ENCODE data around the gene CDC42SE2. TPM values are rescaled to one million over a fixed set of nuclear protein-coding genes. Genes with fewer than 3 reads are reported as not detected.
"Not testable (repeated sequence)": the region's sequence is repeated elsewhere in the genome, so short reads cannot be mapped to it uniquely, and the experiment has no call there.

Gene CDC42SE2
- total RNA-seq, 1 donor from 2014 or later: 24.1 TPM

DNA sequence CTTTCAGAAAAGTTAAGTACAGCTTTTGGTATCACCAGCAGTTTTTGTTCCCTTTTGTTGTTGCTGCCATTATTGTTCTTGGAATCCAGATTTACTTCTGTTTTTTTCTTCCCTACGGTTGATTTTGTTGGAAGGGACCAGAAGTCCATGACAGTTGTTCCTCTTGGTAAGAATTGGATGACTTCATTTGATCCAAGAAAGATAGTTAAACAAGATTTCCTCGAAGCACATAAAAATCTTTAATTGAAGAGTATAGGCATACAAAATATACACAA lies 65.4 kb downstream of the CDC42SE2 start:
- H3K36me3 Mint-ChIP-seq (ENCODE audit: low read depth): peaks cover 9% of the 10 kb centered on the region
- TF ChIP-seq, protein P1, sequence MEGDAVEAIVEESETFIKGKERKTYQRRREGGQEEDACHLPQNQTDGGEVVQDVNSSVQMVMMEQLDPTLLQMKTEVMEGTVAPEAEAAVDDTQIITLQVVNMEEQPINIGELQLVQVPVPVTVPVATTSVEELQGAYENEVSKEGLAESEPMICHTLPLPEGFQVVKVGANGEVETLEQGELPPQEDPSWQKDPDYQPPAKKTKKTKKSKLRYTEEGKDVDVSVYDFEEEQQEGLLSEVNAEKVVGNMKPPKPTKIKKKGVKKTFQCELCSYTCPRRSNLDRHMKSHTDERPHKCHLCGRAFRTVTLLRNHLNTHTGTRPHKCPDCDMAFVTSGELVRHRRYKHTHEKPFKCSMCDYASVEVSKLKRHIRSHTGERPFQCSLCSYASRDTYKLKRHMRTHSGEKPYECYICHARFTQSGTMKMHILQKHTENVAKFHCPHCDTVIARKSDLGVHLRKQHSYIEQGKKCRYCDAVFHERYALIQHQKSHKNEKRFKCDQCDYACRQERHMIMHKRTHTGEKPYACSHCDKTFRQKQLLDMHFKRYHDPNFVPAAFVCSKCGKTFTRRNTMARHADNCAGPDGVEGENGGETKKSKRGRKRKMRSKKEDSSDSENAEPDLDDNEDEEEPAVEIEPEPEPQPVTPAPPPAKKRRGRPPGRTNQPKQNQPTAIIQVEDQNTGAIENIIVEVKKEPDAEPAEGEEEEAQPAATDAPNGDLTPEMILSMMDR (conservative IDR thresholded peaks at IDR 0.05): no peak
- no peaks in the 10 kb centered on the region for H3K9me3 Mint-ChIP-seq
- no peak for DNase-seq (ENCODE audit: low read depth, low spot score)
- H3K4me1 Mint-ChIP-seq: peaks cover 31% of the 10 kb centered on the region
- H3K27ac Mint-ChIP-seq (ENCODE audit: unreplicated experiment): peak overlapping the region; percentile 71
- H3K27me3 Mint-ChIP-seq (ENCODE audit: low read depth): no peaks in the 10 kb centered on the region
- no peak overlapping the region for H3K4me3 Mint-ChIP-seq

DNA sequence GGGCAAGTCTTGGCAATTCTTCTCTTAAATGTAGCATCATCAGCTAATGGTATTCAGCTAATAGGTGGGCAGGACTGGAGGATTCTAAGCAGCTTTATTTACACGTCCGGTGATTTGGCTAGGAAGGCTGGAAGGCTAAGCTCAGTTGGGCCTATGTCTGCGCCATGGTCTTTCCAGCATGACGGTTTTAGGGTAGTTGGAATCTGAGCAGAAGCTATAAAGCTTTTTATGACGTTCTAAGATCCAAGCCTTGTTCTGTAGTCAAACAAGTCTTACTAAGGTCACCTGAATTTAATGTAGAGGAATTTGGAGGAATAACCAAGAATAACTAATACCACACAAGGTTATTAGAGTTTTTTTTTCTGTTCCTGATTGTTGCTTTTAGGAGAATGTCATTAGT lies 66.2 kb downstream of the CDC42SE2 start:
- H3K9me3 Mint-ChIP-seq: peaks cover under 1% of the 10 kb centered on the region
- no peak overlapping the region for H3K27ac Mint-ChIP-seq (ENCODE audit: unreplicated experiment)
- H3K4me1 Mint-ChIP-seq: peaks cover 23% of the 10 kb centered on the region
- no peaks in the 10 kb centered on the region for H3K27me3 Mint-ChIP-seq (ENCODE audit: low read depth)
- DNase-seq (ENCODE audit: low read depth, low spot score): no peak
- H3K36me3 Mint-ChIP-seq (ENCODE audit: low read depth): peaks cover 16% of the 10 kb centered on the region
- TF ChIP-seq, protein P1 (conservative IDR thresholded peaks at IDR 0.05): no peak
- H3K4me3 Mint-ChIP-seq: no peak overlapping the region

DNA sequence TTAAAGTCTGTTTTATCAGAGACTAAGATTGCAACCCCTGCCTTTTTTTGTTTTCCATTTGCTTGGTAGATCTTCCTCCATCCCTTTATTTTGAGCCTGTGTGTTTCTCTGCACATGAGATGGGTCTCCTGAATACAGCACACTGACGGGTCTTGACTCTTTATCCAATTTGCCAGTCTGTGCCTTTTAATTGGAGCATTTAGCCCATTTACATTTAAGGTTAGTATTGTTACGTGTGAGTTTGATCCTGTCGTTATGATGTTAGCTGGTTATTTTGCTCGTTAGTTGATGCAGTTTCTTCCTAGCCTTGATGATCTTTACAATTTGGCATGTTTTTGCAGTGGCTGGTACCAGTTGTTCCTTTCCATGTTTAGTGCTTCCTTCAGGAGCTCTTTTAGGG lies 71.9 kb downstream of the CDC42SE2 start:
- not testable (repeated sequence) for H3K4me3 Mint-ChIP-seq; H3K27ac Mint-ChIP-seq (ENCODE audit: unreplicated experiment); DNase-seq (ENCODE audit: low read depth, low spot score); H3K27me3 Mint-ChIP-seq (ENCODE audit: low read depth); H3K4me1 Mint-ChIP-seq
- H3K9me3 Mint-ChIP-seq: peaks cover 12% of the 10 kb centered on the region
- peaks cover 49% of the 10 kb centered on the region for H3K36me3 Mint-ChIP-seq (ENCODE audit: low read depth)

DNA sequence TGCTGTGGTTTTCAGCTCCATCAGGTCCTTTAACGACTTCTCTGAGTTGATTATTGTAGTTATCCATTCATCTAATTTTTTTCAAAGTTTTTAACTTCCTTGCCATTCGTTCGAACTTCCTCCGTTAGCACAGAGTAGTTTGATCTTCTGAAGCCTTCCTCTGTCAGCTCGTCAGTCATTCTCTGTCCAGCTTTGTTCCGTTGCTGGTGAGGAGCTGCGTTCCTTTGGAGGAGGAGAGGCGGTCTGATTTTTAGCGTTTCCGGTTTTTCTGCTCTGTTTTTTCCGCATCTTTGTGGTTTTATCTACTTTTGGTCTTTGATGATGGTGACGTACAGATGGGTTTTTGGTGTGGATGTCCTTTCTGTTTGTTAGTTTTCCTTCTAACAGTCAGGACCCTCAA lies 72.9 kb downstream of the CDC42SE2 start:
- H3K4me3 Mint-ChIP-seq; H3K27me3 Mint-ChIP-seq (ENCODE audit: low read depth); H3K4me1 Mint-ChIP-seq; H3K27ac Mint-ChIP-seq (ENCODE audit: unreplicated experiment); DNase-seq (ENCODE audit: low read depth, low spot score): not testable (repeated sequence)
- H3K9me3 Mint-ChIP-seq: peaks cover 12% of the 10 kb centered on the region
- peaks cover 53% of the 10 kb centered on the region for H3K36me3 Mint-ChIP-seq (ENCODE audit: low read depth)

DNA sequence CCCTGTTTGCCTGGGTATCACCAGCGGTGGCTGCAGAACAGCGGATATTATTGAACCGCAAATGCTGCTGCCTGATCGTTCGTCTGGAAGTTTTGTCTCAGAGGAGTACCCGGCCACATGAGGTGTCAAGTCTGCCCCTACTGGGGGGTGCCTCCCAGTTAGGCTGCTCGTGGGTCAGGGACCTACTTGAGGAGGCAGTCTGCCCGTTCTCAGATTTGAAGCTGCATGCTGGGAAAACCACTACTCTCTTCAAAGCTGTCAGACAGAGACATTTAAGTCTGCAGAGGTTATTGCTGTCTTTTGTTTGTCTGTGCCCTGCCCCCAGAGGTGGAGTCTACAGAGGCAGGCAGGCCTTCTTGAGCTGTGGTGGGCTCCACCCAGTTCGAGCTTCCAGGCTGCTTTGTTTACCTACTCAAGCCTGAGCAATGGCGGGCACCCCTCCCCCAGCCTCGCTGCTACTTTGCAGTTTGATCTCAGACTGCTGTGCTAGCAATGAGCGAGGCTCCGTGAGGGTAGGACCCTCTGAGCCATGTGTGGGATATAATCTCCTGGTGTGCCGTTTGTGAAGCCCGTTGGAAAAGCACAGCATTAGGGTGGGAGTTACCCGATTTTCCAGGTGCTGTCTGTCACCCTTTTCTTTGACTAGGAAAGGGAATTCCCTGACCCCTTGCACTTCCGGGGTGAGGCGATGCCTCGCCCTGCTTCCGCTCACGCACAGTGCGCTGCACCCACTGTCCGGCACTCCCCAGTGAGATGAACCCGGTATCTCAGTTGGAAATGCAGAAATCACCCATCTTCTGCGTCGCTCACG lies 73.6 kb downstream of the CDC42SE2 start:
- H3K36me3 Mint-ChIP-seq (ENCODE audit: low read depth): peaks cover 53% of the 10 kb centered on the region
- not testable (repeated sequence) for H3K27ac Mint-ChIP-seq (ENCODE audit: unreplicated experiment); H3K4me1 Mint-ChIP-seq; H3K4me3 Mint-ChIP-seq; DNase-seq (ENCODE audit: low read depth, low spot score); H3K27me3 Mint-ChIP-seq (ENCODE audit: low read depth)
- H3K9me3 Mint-ChIP-seq: peaks cover 12% of the 10 kb centered on the region

DNA sequence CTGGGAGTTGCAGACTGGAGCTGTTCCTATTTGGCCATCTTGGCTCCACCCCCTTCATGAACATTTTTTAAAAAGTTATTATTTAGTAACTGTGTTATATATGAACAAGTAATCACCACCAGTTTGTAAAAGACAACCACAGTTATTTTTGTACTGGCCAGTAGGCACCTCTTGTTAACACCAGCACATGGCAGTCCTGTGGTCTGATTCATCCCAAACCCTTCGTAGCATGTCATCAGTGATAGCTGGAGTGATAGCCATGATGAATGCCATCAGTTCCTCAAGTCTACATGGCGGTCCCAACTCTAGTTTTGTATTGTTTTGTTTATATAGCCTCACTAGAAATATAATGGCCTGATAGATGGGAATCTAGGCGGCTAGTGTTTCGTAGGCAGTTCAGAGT lies 74.2 kb downstream of the CDC42SE2 start:
- H3K27ac Mint-ChIP-seq (ENCODE audit: unreplicated experiment): no peak overlapping the region
- H3K4me3 Mint-ChIP-seq: no peak overlapping the region
- peaks cover 56% of the 10 kb centered on the region for H3K36me3 Mint-ChIP-seq (ENCODE audit: low read depth)
- H3K4me1 Mint-ChIP-seq: no peaks in the 10 kb centered on the region
- TF ChIP-seq, protein P1 (conservative IDR thresholded peaks at IDR 0.05): no peak
- peaks cover 14% of the 10 kb centered on the region for H3K9me3 Mint-ChIP-seq
- DNase-seq (ENCODE audit: low read depth, low spot score): no peak
- no peaks in the 10 kb centered on the region for H3K27me3 Mint-ChIP-seq (ENCODE audit: low read depth)

DNA sequence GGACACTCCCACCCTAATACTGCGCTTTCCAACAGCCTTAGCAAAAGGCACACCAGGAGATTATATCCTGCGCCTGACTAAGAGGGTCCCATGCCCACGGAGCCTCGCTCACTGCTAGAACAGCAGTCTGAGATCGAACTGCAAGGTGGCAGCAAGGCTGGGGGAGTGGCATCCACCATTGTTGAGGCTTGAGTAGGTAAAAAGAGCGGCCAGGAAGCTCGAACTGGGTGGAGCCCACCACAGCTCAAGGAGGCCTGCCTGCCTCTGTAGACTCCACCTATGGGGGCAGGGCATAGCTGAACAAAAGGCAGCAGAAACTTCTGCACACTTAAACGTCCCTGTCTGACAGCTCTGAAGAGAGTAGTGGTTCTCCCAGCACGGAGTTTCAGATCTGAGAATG lies 80.4 kb downstream of the CDC42SE2 start:
- not testable (repeated sequence) for H3K27ac Mint-ChIP-seq (ENCODE audit: unreplicated experiment); H3K4me3 Mint-ChIP-seq; H3K27me3 Mint-ChIP-seq (ENCODE audit: low read depth); DNase-seq (ENCODE audit: low read depth, low spot score); H3K4me1 Mint-ChIP-seq
- Mint-ChIP-seq H3K9me3 (peaks cover 22% of the 10 kb centered on the region), H3K36me3 (ENCODE audit: low read depth) (peaks cover 68% of the 10 kb centered on the region)

DNA sequence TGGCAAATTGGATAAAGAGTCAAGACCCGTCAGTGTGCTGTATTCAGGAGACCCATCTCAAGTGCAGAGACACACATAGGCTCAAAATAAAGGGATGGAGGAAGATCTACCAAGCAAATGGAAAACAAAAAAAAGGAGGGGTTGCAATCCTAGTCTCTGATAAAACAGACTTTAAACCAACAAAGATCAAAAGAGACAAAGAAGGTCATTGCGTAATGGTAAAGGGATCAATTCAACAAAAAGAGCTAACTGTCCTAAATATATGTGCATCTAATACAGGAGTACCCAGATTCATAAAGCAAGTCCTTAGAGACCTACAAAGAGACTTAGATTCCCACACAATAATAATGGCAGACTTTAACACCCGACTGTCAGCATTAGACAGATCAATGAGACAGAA lies 82.4 kb downstream of the CDC42SE2 start:
- Mint-ChIP-seq H3K36me3 (ENCODE audit: low read depth) (peaks cover 59% of the 10 kb centered on the region), H3K9me3 (peaks cover 22% of the 10 kb centered on the region)
- not testable (repeated sequence) for H3K27ac Mint-ChIP-seq (ENCODE audit: unreplicated experiment); DNase-seq (ENCODE audit: low read depth, low spot score); H3K4me1 Mint-ChIP-seq; H3K4me3 Mint-ChIP-seq; H3K27me3 Mint-ChIP-seq (ENCODE audit: low read depth)
